Naive thymus-derived CD4-positive, alpha-beta T cell (primary cell): ENCODE results near the gene FN1. TPM values are rescaled to one million over a fixed set of nuclear protein-coding genes. Genes with fewer than 3 reads are reported as not detected.

Experiments used
- ATAC-seq: fragments of 150-1000 bp; cut with Tn5 transposase; 2 replicates; pipeline ENCODE4 v1.10.0; 2021; ENCODE audit warnings: mild to moderate bottlenecking, moderate library complexity
- CTCF ChIA-PET: fragments of 350-600 bp; sonication (Branson Sonifier 250); formaldehyde crosslinking; loops from one replicate; lab custom pipeline; 2021; ENCODE audit warnings: antibody characterized with exemption; lab: Charles Lee
- POLR2A ChIA-PET: fragments of 350-600 bp; sonication (Branson Sonifier 250); formaldehyde crosslinking; loops from one replicate; lab custom pipeline; 2021; ENCODE audit warnings: antibody characterized with exemption, inconsistent platforms; lab: Charles Lee
- DNase-seq, 9 donors: peaks; one replicate each; pipeline versions ENCODE4 v3.0.0 to v3.0.0-alpha.2; 2020 to 2022; ENCODE audit warnings: mixed read lengths in 1 of 9
- H3K27ac ChIP-seq: one replicate; pipeline ENCODE4 v1.7.0; 2013; ENCODE audit warnings: mild to moderate bottlenecking, low read depth, low read length, moderate library complexity
- H3K27me3 ChIP-seq, 2 donors: one replicate each; pipeline ENCODE4 v1.7.0; 2013; ENCODE audit warnings: low read length in 2 of 2, mild to moderate bottlenecking in 2 of 2, moderate library complexity in 2 of 2; ENCODE audit not compliant: control insufficient read depth in 2 of 2, insufficient read depth in 2 of 2
- H3K36me3 ChIP-seq, 3 experiments: 1 replicate in 2 of 3; 2 replicates in 1 of 3; pipeline ENCODE4 v1.7.0; 2013; ENCODE audit warnings: low read length in 3 of 3, mild to moderate bottlenecking in 3 of 3, moderate library complexity in 1 of 3; ENCODE audit not compliant: insufficient read depth in 3 of 3, control insufficient read depth in 2 of 3
- H3K4me1 ChIP-seq, 2 donors: one replicate each; pipeline ENCODE4 v1.7.0; 2013; ENCODE audit warnings: low read length in 2 of 2, mild to moderate bottlenecking in 2 of 2, moderate library complexity in 1 of 2; ENCODE audit not compliant: control insufficient read depth in 2 of 2, insufficient read depth in 2 of 2
- H3K4me3 ChIP-seq: 2 replicates; pipeline ENCODE4 v1.7.0; 2013; ENCODE audit warnings: mild to moderate bottlenecking, low read length
- H3K9me3 ChIP-seq, 3 experiments: 1 replicate in 2 of 3; 2 replicates in 1 of 3; pipeline ENCODE4 v1.7.0; 2013; ENCODE audit warnings: low read length in 3 of 3; ENCODE audit not compliant: control insufficient read depth in 2 of 3
- H3K27ac Mint-ChIP-seq, 9 donors: one replicate each; pipeline ENCODE4 v1.8.0; 2020 to 2022; ENCODE audit warnings: mixed read lengths in 9 of 9, mild to moderate bottlenecking in 8 of 9, moderate library complexity in 5 of 9, inconsistent platforms in 2 of 9
- H3K27me3 Mint-ChIP-seq, 5 donors: one replicate each; pipeline ENCODE4 v1.8.0; 2021 to 2022; ENCODE audit warnings: mixed read lengths in 5 of 5, mild to moderate bottlenecking in 1 of 5
- H3K36me3 Mint-ChIP-seq, 5 donors: one replicate each; pipeline ENCODE4 v1.8.0; 2020 to 2022; ENCODE audit warnings: mixed read lengths in 5 of 5, mild to moderate bottlenecking in 3 of 5, inconsistent platforms in 1 of 5
- H3K4me1 Mint-ChIP-seq, 7 donors: one replicate each; pipeline ENCODE4 v1.8.0; 2020 to 2022; ENCODE audit warnings: mixed read lengths in 7 of 7, mild to moderate bottlenecking in 3 of 7, inconsistent platforms in 1 of 7
- H3K4me3 Mint-ChIP-seq, 10 donors: one replicate each; pipeline ENCODE4 v1.8.0; 2020 to 2022; ENCODE audit warnings: mild to moderate bottlenecking in 10 of 10, mixed read lengths in 10 of 10, moderate library complexity in 6 of 10, inconsistent platforms in 2 of 10
- H3K9me3 Mint-ChIP-seq, 11 donors: one replicate each; pipeline ENCODE4 v1.8.0; 2020 to 2022; ENCODE audit warnings: mixed read lengths in 11 of 11, mild to moderate bottlenecking in 4 of 11, inconsistent platforms in 1 of 11, moderate library complexity in 1 of 11
- intact Hi-C, 2 donors: fragments of 100-400 bp; cut with micrococcal nuclease; formaldehyde crosslinking; loops; one replicate each; pipeline ENCODE4 v1.15.1; 2023
- polyA plus RNA-seq, 2 donors: library from polyadenylated mRNA; unstranded; fragments of 300-500 nt; fragmentation: Illumina TruSeq; gene quantifications; one replicate each; pipeline ENCODE4 v1.2.3, GENCODE V29; 2021
- total RNA-seq, 6 experiments: library from RNA in 5 of 6; stranded (reverse) in 5 of 6; gene quantifications; 1 replicate in 5 of 6; 2 replicates in 1 of 6; pipeline ENCODE4 v1.2.3 and lab custom pipeline; 2021 to 2026

Gene FN1
- total and polyA plus RNA-seq, 7 experiments from 2014 or later, result 0.13 to 2.2 (median 0.68) TPM

GRCh38 chr2:215423234-215423633, 12.6 kb downstream of the FN1 start:
- H3K27ac ChIP-seq, result no peak overlapping the region
- POLR2A ChIA-PET, result no interaction called here
- no peaks in the 10 kb centered on the region for H3K4me1 ChIP-seq
- H3K4me1 Mint-ChIP-seq, result no peaks in the 10 kb centered on the region
- H3K36me3 ChIP-seq, result no peaks in the 10 kb centered on the region
- no peak overlapping the region for H3K4me3 ChIP-seq
- CTCF ChIA-PET, result no interaction called here
- no peaks in the 10 kb centered on the region for H3K9me3 ChIP-seq
- peaks cover 30 to 51% (median 38%) of the 10 kb centered on the region in 5 donors for H3K27me3 Mint-ChIP-seq
- DNase-seq (no peak), ATAC-seq (no peak)
- no peaks in the 10 kb centered on the region for H3K36me3 Mint-ChIP-seq
- H3K9me3 Mint-ChIP-seq, result peaks cover 0 to 6% (median 0%) of the 10 kb centered on the region in 11 donors
- intact Hi-C loops, result no loop called here
- H3K27me3 ChIP-seq, result no peaks in the 10 kb centered on the region
- no peak overlapping the region for H3K27ac Mint-ChIP-seq
- H3K4me3 Mint-ChIP-seq, result no peak overlapping the region

DNA sequence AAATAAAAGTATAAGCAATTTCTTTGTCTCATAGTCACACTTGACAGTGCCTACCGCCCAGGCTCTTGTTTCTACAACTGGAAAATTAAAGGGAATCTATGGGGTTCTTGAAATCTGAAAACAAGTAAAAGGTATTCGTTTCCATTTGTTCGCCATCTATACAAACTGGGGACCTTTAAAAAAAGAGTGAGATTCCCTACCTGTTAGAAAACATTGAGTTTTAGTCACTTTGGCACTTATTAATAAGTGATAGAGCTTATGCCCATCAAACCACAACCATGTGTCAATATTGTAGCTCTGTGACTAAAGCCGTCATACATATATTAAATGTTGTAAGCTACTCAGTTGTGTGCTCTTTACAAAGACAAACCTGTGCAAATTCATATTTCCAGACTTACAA, 13.2 kb downstream of the FN1 start:
- intact Hi-C loops, result no loop called here
- no peak overlapping the region for H3K4me3 Mint-ChIP-seq
- H3K4me1 Mint-ChIP-seq, result no peaks in the 10 kb centered on the region
- no peak overlapping the region for H3K27ac Mint-ChIP-seq
- Histone ChIP-seq H3K4me3 (no peak overlapping the region), H3K9me3 (no peaks in the 10 kb centered on the region), H3K27me3 (no peaks in the 10 kb centered on the region), H3K27ac (no peak overlapping the region), H3K36me3 (no peaks in the 10 kb centered on the region), H3K4me1 (no peaks in the 10 kb centered on the region)
- POLR2A ChIA-PET, result no interaction called here
- DNase-seq (no peak), ATAC-seq (no peak)
- peaks cover 0 to 6% (median 0%) of the 10 kb centered on the region in 11 donors for H3K9me3 Mint-ChIP-seq
- no peaks in the 10 kb centered on the region for H3K36me3 Mint-ChIP-seq
- H3K27me3 Mint-ChIP-seq, result peaks cover 29 to 47% (median 33%) of the 10 kb centered on the region in 5 donors
- CTCF ChIA-PET, result no interaction called here

DNA sequence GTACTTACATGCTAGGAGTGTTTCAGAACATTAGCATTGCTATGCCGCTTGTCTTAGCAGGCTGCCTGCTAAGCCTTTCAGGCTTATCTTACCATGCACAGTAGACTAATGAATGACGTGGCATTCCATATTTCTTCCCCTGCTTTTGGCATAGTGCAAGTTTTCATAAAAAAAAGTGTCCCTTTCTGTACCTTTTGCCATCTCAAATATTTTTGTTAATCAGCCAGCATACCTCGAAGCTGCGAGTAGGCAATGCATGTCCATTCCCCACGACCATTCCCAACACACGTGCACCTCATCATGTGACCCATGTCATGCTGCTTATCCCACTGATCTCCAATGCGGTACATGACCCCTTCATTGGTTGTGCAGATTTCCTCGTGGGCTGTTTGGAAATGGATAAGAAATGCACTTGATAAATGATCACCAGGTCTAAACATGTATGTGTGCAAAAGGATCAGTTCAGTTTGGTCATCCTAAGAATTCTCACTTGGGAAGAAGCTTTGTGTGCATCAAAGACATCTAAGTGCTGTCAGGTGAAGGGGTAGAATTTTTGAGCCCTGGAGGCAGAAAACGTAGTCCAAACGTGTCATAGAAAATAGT, 13.9 kb downstream of the FN1 start:
- intact Hi-C loops, result no loop called here

GRCh38 chr2:215420471-215420935, 15.4 kb downstream of the FN1 start:
- Mint-ChIP-seq H3K4me1 (no peaks in the 10 kb centered on the region), H3K4me3 (no peak overlapping the region), H3K27ac (no peak overlapping the region), H3K9me3 (peaks cover 0 to 6% (median 0%) of the 10 kb centered on the region in 11 donors), H3K27me3 (peaks cover 26 to 50% (median 38%) of the 10 kb centered on the region in 5 donors), H3K36me3 (no peaks in the 10 kb centered on the region)
- ChIA-PET CTCF (no interaction called here), POLR2A (no interaction called here)
- Histone ChIP-seq H3K9me3 (no peaks in the 10 kb centered on the region), H3K4me1 (no peaks in the 10 kb centered on the region), H3K27ac (no peak overlapping the region), H3K4me3 (no peak overlapping the region), H3K36me3 (no peaks in the 10 kb centered on the region), H3K27me3 (no peaks in the 10 kb centered on the region)
- ATAC-seq, result no peak
- intact Hi-C loops, result no loop called here
- DNase-seq, result no peak

More for the DNA sequence above, 13.9 kb downstream of the FN1 start:
- Histone ChIP-seq H3K27ac (no peak overlapping the region), H3K4me1 (no peaks in the 10 kb centered on the region), H3K27me3 (no peaks in the 10 kb centered on the region), H3K36me3 (no peaks in the 10 kb centered on the region), H3K9me3 (no peaks in the 10 kb centered on the region), H3K4me3 (no peak overlapping the region)
- ATAC-seq (no peak), DNase-seq (no peak)
- H3K9me3 Mint-ChIP-seq, result peaks cover 0 to 6% (median 0%) of the 10 kb centered on the region in 11 donors
- H3K4me1 Mint-ChIP-seq, result no peaks in the 10 kb centered on the region
- POLR2A ChIA-PET, result no interaction called here
- no peak overlapping the region for H3K4me3 Mint-ChIP-seq
- H3K27me3 Mint-ChIP-seq, result peaks cover 26 to 48% (median 34%) of the 10 kb centered on the region in 5 donors
- no peak overlapping the region for H3K27ac Mint-ChIP-seq
- no peaks in the 10 kb centered on the region for H3K36me3 Mint-ChIP-seq
- CTCF ChIA-PET, result no interaction called here

DNA sequence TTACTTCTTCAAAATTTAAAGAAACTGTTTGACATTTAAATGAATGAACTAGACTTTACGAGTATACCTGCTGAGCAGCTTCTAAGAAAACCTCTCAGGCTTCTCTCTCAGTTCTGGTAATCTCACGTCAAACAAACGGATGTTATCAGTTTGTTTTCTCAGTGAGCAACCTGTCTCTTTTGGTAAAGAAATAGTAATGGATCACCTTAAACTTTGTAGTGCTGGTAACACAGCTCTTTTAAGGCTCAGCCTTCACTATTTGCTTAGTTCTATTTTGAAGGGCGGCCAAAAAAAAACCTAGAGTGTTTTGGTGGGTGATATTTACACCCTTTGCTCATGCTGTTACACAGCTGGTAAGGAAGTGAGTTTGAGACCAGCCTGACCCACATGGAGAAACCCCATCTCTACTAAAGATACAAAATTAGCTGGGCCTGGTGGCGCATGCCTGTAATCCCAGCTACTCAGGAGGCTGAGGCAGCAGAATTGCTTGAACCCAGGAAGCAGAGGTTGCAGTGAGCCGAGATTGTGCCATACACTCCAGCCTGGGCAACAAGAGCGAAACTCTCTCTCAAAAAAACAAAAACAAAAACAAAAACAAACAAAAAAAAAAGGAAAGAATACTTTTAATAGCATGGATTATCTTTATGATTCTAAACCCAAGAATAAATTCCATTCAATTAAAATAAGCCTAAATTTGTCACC, 15.9 kb downstream of the FN1 start:
- peaks cover 0 to 6% (median 0%) of the 10 kb centered on the region in 11 donors for H3K9me3 Mint-ChIP-seq
- peak overlapping the region in 1 of 9 donors; percentile 38 for H3K27ac Mint-ChIP-seq
- Histone ChIP-seq H3K4me3 (no peak overlapping the region), H3K36me3 (no peaks in the 10 kb centered on the region), H3K27ac (no peak overlapping the region), H3K9me3 (no peaks in the 10 kb centered on the region), H3K27me3 (no peaks in the 10 kb centered on the region), H3K4me1 (no peaks in the 10 kb centered on the region)
- ATAC-seq (no peak), DNase-seq (no peak)
- H3K36me3 Mint-ChIP-seq, result no peaks in the 10 kb centered on the region
- ChIA-PET CTCF (no interaction called here), POLR2A (no interaction called here)
- H3K27me3 Mint-ChIP-seq, result peaks cover 23 to 48% (median 38%) of the 10 kb centered on the region in 5 donors
- no peaks in the 10 kb centered on the region for H3K4me1 Mint-ChIP-seq
- intact Hi-C loops, result no loop called here
- no peak overlapping the region for H3K4me3 Mint-ChIP-seq

- DNase-seq (no peak), ATAC-seq (no peak)
- Histone ChIP-seq H3K4me3 (no peak overlapping the region), H3K27ac (no peak overlapping the region), H3K27me3 (no peaks in the 10 kb centered on the region), H3K9me3 (no peaks in the 10 kb centered on the region), H3K4me1 (no peaks in the 10 kb centered on the region), H3K36me3 (no peaks in the 10 kb centered on the region)
- H3K27ac Mint-ChIP-seq, result no peak overlapping the region
- intact Hi-C loops, result no loop called here
- H3K27me3 Mint-ChIP-seq, result peaks cover 21 to 46% (median 39%) of the 10 kb centered on the region in 5 donors
- no peaks in the 10 kb centered on the region for H3K4me1 Mint-ChIP-seq
- H3K9me3 Mint-ChIP-seq, result peaks cover 0 to 6% (median 0%) of the 10 kb centered on the region in 11 donors
- POLR2A ChIA-PET, result no interaction called here
- CTCF ChIA-PET, result no interaction called here
- H3K36me3 Mint-ChIP-seq, result no peaks in the 10 kb centered on the region
- no peak overlapping the region for H3K4me3 Mint-ChIP-seq
Measured at GRCh38 chr2:215419113-215419512, 16.8 kb downstream of the FN1 start.
